ENCODE results near the gene ZNF574.

ZNF574 gene

DNA sequence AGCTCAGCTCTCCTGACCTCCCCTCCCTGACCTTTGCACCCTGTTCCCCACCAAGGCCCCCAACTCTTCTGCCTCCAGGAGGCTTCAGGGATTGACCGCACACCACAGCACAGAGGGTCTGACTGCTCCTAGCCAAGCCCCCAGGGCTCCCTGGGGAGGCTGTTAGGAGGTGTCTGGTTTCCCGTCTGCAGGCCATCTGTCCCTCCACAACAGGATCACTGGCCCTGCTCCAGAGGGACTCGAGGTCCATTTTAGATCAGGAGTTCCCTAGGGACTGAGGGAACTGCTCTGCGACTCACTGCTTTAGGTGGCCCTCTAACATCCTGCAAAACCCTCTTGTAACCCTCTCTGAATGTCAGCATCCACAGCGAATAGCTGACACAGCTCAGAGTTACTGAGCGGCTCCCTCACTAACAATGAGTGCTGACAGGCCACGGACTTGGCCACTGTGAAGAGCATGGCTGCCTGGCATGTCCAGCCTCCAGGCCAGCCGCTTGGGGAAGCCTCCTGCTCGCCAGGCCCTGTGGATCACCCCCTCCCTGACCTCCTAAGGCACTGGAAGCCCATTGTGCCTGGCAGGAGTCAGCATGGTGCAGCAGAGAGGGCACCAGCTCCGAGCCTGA, 23.6 kb upstream of the ZNF574 start:
- no peaks in the 10 kb centered on the region for H3K36me3 ChIP-seq (ENCODE audit: low read depth)
- H3K27ac ChIP-seq (ENCODE audit: poor library complexity, severe bottlenecking): peak overlapping the region; percentile 77

DNA sequence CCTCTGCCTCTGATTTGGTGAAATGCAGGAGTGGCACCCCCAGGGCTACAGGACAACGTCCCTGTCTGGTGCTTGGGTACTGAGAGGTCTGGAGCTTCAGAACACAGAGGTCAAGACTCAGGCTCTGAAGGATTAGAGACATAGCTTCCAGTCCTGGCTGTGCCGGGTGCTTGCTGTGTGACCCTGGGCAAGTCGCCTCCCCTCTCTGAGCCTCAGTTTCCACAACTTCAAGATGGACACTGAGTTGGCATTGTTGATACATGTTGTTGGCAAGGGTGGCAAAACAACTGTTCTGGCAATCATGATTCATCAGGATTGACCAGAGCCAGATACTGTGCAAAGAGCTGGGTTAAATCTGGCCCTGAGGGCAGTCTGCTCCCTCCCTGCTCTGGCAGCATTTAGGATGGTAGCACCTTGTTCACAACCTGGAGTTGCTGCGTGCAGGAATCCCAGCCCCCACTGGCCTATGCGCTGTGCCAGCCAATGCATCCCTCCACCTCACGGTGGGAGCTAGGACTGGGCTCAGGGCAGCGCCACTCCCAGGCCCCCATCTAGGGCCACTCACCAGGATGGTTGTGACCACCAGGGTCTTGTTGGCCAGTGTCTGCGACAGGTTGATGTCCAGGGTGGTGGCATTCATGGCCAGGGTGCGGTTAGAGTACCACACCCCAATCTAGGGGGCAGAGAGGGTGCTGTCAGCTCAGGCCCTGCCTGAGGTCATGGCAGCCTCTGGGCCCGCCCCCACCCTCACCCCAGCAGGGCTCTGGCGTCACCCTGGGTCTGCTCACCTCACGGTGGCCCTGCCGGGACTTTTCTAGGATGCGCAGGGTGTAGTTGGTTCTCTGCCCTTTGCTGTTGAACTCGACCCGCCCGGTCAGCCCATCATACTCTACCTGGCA, 22.7 kb upstream of the ZNF574 start:
- peaks cover 27% of the 10 kb centered on the region for H3K4me1 ChIP-seq (ENCODE audit: insufficient read depth, poor library complexity, severe bottlenecking)
- peak overlapping the region; percentile 77 for H3K27ac ChIP-seq (ENCODE audit: poor library complexity, severe bottlenecking)
- H3K4me3 ChIP-seq (ENCODE audit: severe bottlenecking): no peak overlapping the region
- no peaks in the 10 kb centered on the region for H3K9me3 ChIP-seq (ENCODE audit: severe bottlenecking)
- H3K36me3 ChIP-seq (ENCODE audit: low read depth): no peaks in the 10 kb centered on the region
- DNase-seq (ENCODE audit: low spot score) (no peak), ATAC-seq (ENCODE audit: low read depth) (no peak)
- H3K27me3 ChIP-seq (ENCODE audit: insufficient read depth, poor library complexity, severe bottlenecking): no peaks in the 10 kb centered on the region
- TF ChIP-seq, protein P1, sequence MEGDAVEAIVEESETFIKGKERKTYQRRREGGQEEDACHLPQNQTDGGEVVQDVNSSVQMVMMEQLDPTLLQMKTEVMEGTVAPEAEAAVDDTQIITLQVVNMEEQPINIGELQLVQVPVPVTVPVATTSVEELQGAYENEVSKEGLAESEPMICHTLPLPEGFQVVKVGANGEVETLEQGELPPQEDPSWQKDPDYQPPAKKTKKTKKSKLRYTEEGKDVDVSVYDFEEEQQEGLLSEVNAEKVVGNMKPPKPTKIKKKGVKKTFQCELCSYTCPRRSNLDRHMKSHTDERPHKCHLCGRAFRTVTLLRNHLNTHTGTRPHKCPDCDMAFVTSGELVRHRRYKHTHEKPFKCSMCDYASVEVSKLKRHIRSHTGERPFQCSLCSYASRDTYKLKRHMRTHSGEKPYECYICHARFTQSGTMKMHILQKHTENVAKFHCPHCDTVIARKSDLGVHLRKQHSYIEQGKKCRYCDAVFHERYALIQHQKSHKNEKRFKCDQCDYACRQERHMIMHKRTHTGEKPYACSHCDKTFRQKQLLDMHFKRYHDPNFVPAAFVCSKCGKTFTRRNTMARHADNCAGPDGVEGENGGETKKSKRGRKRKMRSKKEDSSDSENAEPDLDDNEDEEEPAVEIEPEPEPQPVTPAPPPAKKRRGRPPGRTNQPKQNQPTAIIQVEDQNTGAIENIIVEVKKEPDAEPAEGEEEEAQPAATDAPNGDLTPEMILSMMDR (IDR thresholded peaks at IDR 0.05; ENCODE audit: poor library complexity, severe bottlenecking): no peak

More for the DNA sequence above, 23.6 kb upstream of the ZNF574 start:
- no peaks in the 10 kb centered on the region for H3K27me3 ChIP-seq (ENCODE audit: insufficient read depth, poor library complexity, severe bottlenecking)
- no peak overlapping the region for H3K4me3 ChIP-seq (ENCODE audit: severe bottlenecking)
- TF ChIP-seq, protein P1 (IDR thresholded peaks at IDR 0.05; ENCODE audit: poor library complexity, severe bottlenecking): no peak
- DNase-seq (ENCODE audit: low spot score) (no peak), ATAC-seq (ENCODE audit: low read depth) (no peak)
- no peaks in the 10 kb centered on the region for H3K9me3 ChIP-seq (ENCODE audit: severe bottlenecking)
- H3K4me1 ChIP-seq (ENCODE audit: insufficient read depth, poor library complexity, severe bottlenecking): peaks cover 27% of the 10 kb centered on the region

DNA sequence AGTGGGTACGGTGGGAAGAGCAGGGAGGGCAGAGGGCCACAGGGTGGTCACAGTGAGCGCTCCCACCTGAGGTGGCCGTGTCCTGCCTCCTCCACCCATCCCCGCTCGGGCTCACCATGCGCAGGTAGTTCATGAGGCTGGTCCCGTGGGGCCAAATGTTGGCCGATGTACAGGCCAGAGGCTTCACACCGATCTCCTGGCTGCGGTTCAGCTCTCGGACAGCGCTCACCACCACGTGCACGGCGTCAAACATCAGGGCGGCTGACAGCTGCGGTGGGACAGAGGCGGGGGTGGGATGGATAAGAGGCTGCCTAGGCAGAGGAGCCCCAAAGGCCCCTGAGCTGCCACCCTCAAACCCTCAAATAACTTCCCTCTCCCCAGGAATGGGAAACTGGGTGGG, 21.8 kb upstream of the ZNF574 start:
- TF ChIP-seq, protein P1 (IDR thresholded peaks at IDR 0.05; ENCODE audit: poor library complexity, severe bottlenecking): no peak
- DNase-seq (ENCODE audit: low spot score) (no peak), ATAC-seq (ENCODE audit: low read depth) (no peak)
- H3K27me3 ChIP-seq (ENCODE audit: insufficient read depth, poor library complexity, severe bottlenecking): no peaks in the 10 kb centered on the region
- peaks cover 27% of the 10 kb centered on the region for H3K4me1 ChIP-seq (ENCODE audit: insufficient read depth, poor library complexity, severe bottlenecking)
- H3K4me3 ChIP-seq (ENCODE audit: severe bottlenecking): no peak overlapping the region
- H3K9me3 ChIP-seq (ENCODE audit: severe bottlenecking): no peaks in the 10 kb centered on the region
- no peak overlapping the region for H3K27ac ChIP-seq (ENCODE audit: poor library complexity, severe bottlenecking)
- no peaks in the 10 kb centered on the region for H3K36me3 ChIP-seq (ENCODE audit: low read depth)

DNA sequence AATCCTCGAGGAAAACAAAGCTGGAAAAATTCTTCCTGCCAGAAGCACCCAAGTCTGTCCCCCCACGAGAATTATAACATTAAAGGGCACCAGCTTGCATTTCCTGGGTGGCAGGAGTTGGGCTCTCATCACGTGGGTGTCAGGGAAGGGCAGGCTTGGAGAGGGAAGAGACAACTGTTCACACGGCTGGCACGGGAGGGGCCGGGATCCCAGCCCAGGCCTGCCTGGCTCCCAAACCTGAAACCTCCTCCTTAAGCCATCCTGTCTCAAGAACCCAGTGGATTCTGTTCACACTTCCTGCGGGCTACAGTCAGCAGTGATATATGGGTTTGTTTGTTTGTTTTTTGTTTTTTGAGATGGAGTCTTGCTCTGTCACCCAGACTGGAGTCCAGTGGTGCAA, 18.1 kb upstream of the ZNF574 start:
- Histone ChIP-seq H3K4me1 (ENCODE audit: insufficient read depth, poor library complexity, severe bottlenecking) (peaks cover 9% of the 10 kb centered on the region), H3K9me3 (ENCODE audit: severe bottlenecking) (no peaks in the 10 kb centered on the region), H3K27me3 (ENCODE audit: insufficient read depth, poor library complexity, severe bottlenecking) (no peaks in the 10 kb centered on the region), H3K4me3 (ENCODE audit: severe bottlenecking) (no peak overlapping the region), H3K36me3 (ENCODE audit: low read depth) (no peaks in the 10 kb centered on the region), H3K27ac (ENCODE audit: poor library complexity, severe bottlenecking) (no peak overlapping the region)
- ATAC-seq (ENCODE audit: low read depth) (no peak), DNase-seq (ENCODE audit: low spot score) (no peak)
- TF ChIP-seq, protein P1 (IDR thresholded peaks at IDR 0.05; ENCODE audit: poor library complexity, severe bottlenecking): no peak

Measured in RWPE2 (cell line).